Measurements from ENCODE around the gene CATSPERD.

GRCh38 chr19:5694956-5695648 lies 25.3 kb upstream of the CATSPERD start:
- no peak for TF ChIP-seq CTCF (optimal IDR thresholded peaks at IDR 0.05 in 1 of 3, IDR thresholded peaks at IDR 0.05 in 1 of 3, conservative IDR thresholded peaks at IDR 0.05 in 1 of 3; ENCODE audit: extremely low read depth in 1 of 3, insufficient read depth in 2 of 3, low read length in 3 of 3)
- TF ChIP-seq EZH2 (IDR thresholded peaks at IDR 0.05; ENCODE audit: low read length) = no peak
